Liver (tissue), 3 donors: ENCODE measurements around the gene NUDT6.

Experiments
- CTCF ChIP-seq: fragments of 150-350 bp; IDR thresholded peaks from 2 replicates; pipeline ENCODE4 v1.5.1; 2017; ENCODE audit warnings: improper control_type of control experiment, low read depth, low read length; ENCODE audit not compliant: missing input control
- JUND ChIP-seq, 2 donors: IDR thresholded peaks; 2 replicates each; pipeline ENCODE4 v1.6.1; 2016; ENCODE audit warnings: antibody characterized with exemption in 2 of 2
- REST ChIP-seq: IDR thresholded peaks from 2 replicates; pipeline ENCODE4 v1.6.1; 2016; ENCODE audit warnings: antibody characterized with exemption, mild to moderate bottlenecking
- SP1 ChIP-seq: IDR thresholded peaks from 2 replicates; pipeline ENCODE4 v1.6.1; 2018; ENCODE audit warnings: antibody characterized with exemption, mild to moderate bottlenecking
- TAF1 ChIP-seq: conservative IDR thresholded peaks from 2 replicates; pipeline ENCODE4 v1.6.1; 2016; ENCODE audit warnings: antibody characterized with exemption, mild to moderate bottlenecking
- donor health status: healthy.
- donor health status: healthy.

GRCh38 chr4:122912810-122913575 lies 9.4 kb downstream of the NUDT6 start:
- TF ChIP-seq REST, result no peak
- TF ChIP-seq SP1, result no peak
- TF ChIP-seq CTCF, result no peak
- TF ChIP-seq JUND (IDR thresholded peaks at IDR 0.05), result no peak
- no peak for TF ChIP-seq TAF1
